Measurements from ENCODE around the gene TSC22D1.

DNA sequence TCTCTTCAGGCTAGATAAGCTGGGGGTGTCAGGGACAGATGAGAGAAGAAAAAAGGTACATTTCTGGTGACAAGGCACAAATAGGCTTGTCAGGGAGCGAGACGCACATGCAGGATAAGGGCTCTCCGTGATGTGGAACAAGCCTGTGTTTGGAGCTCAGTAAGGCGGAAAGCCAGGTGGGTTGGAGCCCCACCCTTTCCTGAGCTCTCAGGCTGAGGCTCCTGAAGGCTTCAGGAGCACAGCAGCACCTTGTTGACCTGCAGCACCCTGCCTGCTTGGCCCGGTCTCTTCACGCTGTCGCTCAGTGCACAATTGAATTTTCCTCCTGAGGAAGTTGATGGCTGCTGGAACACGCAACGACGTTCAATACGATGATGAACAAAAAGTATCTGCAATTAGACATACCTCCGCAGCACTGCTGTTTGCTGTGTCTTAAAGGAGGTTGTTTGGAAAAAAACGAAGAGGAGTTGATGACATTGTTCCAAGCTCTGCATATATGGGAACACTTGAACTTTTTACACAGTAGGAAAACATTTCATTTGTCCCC, 173.2 kb downstream of the TSC22D1 start:
- TF ChIP-seq, protein P1, sequence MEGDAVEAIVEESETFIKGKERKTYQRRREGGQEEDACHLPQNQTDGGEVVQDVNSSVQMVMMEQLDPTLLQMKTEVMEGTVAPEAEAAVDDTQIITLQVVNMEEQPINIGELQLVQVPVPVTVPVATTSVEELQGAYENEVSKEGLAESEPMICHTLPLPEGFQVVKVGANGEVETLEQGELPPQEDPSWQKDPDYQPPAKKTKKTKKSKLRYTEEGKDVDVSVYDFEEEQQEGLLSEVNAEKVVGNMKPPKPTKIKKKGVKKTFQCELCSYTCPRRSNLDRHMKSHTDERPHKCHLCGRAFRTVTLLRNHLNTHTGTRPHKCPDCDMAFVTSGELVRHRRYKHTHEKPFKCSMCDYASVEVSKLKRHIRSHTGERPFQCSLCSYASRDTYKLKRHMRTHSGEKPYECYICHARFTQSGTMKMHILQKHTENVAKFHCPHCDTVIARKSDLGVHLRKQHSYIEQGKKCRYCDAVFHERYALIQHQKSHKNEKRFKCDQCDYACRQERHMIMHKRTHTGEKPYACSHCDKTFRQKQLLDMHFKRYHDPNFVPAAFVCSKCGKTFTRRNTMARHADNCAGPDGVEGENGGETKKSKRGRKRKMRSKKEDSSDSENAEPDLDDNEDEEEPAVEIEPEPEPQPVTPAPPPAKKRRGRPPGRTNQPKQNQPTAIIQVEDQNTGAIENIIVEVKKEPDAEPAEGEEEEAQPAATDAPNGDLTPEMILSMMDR (IDR thresholded peaks at IDR 0.05; ENCODE audit: poor library complexity), result no peak
- TF ChIP-seq EZH2phosphoT487 (IDR thresholded peaks at IDR 0.05; ENCODE audit: low read depth, severe bottlenecking, unreplicated experiment), result no peak

Data from hepatocyte (in vitro differentiated cells).